Caco-2 (cell line): ENCODE data around the gene ESPL1. TPM values are rescaled to one million over a fixed set of nuclear protein-coding genes. Genes with fewer than 3 reads are reported as not detected.

Experiments used
- BruUV-seq: library from RNA; stranded (reverse); fragments of 400-500 nt; replicated peaks from 2 replicates; lab custom pipeline; 2021; lab: Mats Ljungman, UMichigan
- CTCF ChIA-PET: fragments of 300-600 bp; sonication (Branson Sonifier 250); formaldehyde crosslinking; loops from one replicate; lab custom pipeline; 2022; ENCODE audit warnings: antibody characterized with exemption; lab: Charles Lee
- POLR2A ChIA-PET: fragments of 300-600 bp; sonication (Branson Sonifier 250); formaldehyde crosslinking; loops from one replicate; lab custom pipeline; 2022; ENCODE audit warnings: antibody characterized with exemption; lab: Charles Lee
- DNase-seq, 2 experiments: peaks; one replicate each; pipeline versions ENCODE4 v3.0.0 to v3.0.0-alpha.2; 2020 to 2022
- H3K27me3 ChIP-seq: replicated peaks from 2 replicates; pipeline ENCODE4 v1.6.0; 2011; ENCODE audit warnings: low read length; ENCODE audit not compliant: control insufficient read depth, insufficient read depth
- H3K36me3 ChIP-seq: 2 replicates; pipeline ENCODE4 v1.5.1; 2011; ENCODE audit warnings: low read length; ENCODE audit not compliant: control insufficient read depth, insufficient read depth
- H3K4me1 ChIP-seq: fragments of 250-450 bp; sonication (Bioruptor Pico); 2 replicates; pipeline ENCODE4 v1.5.1; 2020; ENCODE audit warnings: mild to moderate bottlenecking
- H3K4me3 ChIP-seq: 2 replicates; pipeline ENCODE4 v1.5.1; 2011; ENCODE audit warnings: low read depth, mild to moderate bottlenecking, control low read depth, low read length
- H3K9me3 ChIP-seq: fragments of 250-450 bp; sonication (Bioruptor Pico); 2 replicates; pipeline ENCODE4 v1.5.1; 2020; ENCODE audit warnings: mild to moderate bottlenecking, moderate library complexity
- H3K27ac Mint-ChIP-seq: one replicate; pipeline ENCODE4 v1.8.0; 2022; ENCODE audit warnings: mixed read lengths; ENCODE audit not compliant: unreplicated experiment
- H3K27me3 Mint-ChIP-seq: one replicate; pipeline ENCODE4 v1.8.0; 2022; ENCODE audit warnings: mixed read lengths; ENCODE audit not compliant: insufficient read depth, unreplicated experiment
- H3K36me3 Mint-ChIP-seq: one replicate; pipeline ENCODE4 v1.8.0; 2022; ENCODE audit warnings: mild to moderate bottlenecking, mixed read lengths; ENCODE audit not compliant: insufficient read depth, unreplicated experiment
- H3K4me1 Mint-ChIP-seq: one replicate; pipeline ENCODE4 v1.8.0; 2022; ENCODE audit warnings: low read depth, mixed read lengths; ENCODE audit not compliant: unreplicated experiment
- H3K4me3 Mint-ChIP-seq: one replicate; pipeline ENCODE4 v1.8.0; 2022; ENCODE audit warnings: mild to moderate bottlenecking, moderate library complexity, mixed read lengths; ENCODE audit not compliant: unreplicated experiment
- H3K9me3 Mint-ChIP-seq: one replicate; pipeline ENCODE4 v1.8.0; 2022; ENCODE audit warnings: mixed read lengths; ENCODE audit not compliant: unreplicated experiment
- intact Hi-C: fragments of 100-400 bp; cut with micrococcal nuclease; formaldehyde crosslinking; loops from one replicate; pipeline ENCODE4 v1.10.0; 2022; ENCODE audit not compliant: unreplicated experiment
- total RNA-seq: library from RNA; stranded (reverse); gene quantifications from 2 replicates; pipeline ENCODE4 v1.2.3, GENCODE V29; 2022
- TF ChIP-seq, protein P1 (sequence below), 2 experiments: fragments of 200-600 bp in 1 of 2; IDR thresholded peaks; 1 replicate in 1 of 2; 2 replicates in 1 of 2; pipeline versions ENCODE4 v1.5.1 to v1.8.0; 2011 to 2022; ENCODE audit warnings: antibody characterized with exemption in 1 of 2, control low read depth in 1 of 2, inconsistent platforms in 1 of 2, low read depth in 1 of 2, low read length in 1 of 2, mild to moderate bottlenecking in 1 of 2, moderate library complexity in 1 of 2; ENCODE audit not compliant: insufficient read depth in 1 of 2, severe bottlenecking in 1 of 2, unreplicated experiment in 1 of 2

Gene ESPL1
- total RNA-seq, 1 experiment from 2014 or later: 32.3 TPM

DNA sequence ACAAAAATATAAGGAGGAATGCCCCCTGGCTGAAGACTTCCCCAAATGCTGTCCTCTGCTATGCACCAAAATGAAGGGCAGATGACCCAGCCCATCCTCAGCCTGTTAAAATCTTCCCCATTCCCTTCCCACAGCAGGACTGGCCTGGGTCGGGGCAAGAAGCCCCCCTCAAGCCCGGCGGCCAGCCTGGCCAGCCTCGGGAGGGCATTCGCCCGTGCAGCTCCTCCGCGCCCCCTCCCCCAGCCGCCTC lies 36.5 kb upstream of the ESPL1 start:
- Histone ChIP-seq H3K36me3 (no peaks in the 10 kb centered on the region), H3K9me3 (no peaks in the 10 kb centered on the region), H3K4me3 (peak overlapping the region; percentile 55), H3K27me3 (no peaks in the 10 kb centered on the region), H3K4me1 (peaks cover 28% of the 10 kb centered on the region)
- TF ChIP-seq, protein P1, sequence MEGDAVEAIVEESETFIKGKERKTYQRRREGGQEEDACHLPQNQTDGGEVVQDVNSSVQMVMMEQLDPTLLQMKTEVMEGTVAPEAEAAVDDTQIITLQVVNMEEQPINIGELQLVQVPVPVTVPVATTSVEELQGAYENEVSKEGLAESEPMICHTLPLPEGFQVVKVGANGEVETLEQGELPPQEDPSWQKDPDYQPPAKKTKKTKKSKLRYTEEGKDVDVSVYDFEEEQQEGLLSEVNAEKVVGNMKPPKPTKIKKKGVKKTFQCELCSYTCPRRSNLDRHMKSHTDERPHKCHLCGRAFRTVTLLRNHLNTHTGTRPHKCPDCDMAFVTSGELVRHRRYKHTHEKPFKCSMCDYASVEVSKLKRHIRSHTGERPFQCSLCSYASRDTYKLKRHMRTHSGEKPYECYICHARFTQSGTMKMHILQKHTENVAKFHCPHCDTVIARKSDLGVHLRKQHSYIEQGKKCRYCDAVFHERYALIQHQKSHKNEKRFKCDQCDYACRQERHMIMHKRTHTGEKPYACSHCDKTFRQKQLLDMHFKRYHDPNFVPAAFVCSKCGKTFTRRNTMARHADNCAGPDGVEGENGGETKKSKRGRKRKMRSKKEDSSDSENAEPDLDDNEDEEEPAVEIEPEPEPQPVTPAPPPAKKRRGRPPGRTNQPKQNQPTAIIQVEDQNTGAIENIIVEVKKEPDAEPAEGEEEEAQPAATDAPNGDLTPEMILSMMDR (IDR thresholded peaks at IDR 0.05; ENCODE audit: insufficient read depth in 1 of 2, low read depth in 1 of 2, low read length in 1 of 2, severe bottlenecking in 1 of 2, unreplicated experiment in 1 of 2): no peak
- DNase-seq: no peak
- Mint-ChIP-seq H3K4me3 (peak overlapping the region; percentile 77), H3K27ac (no peak overlapping the region), H3K27me3 (no peaks in the 10 kb centered on the region), H3K9me3 (no peaks in the 10 kb centered on the region), H3K36me3 (no peaks in the 10 kb centered on the region), H3K4me1 (peaks cover 21% of the 10 kb centered on the region)
- intact Hi-C loops: no loop called here
- CTCF ChIA-PET: no interaction called here
- POLR2A ChIA-PET: interaction anchor here (0.6 kb wide), 1 partner anchor 172 kb away, joined by 3 read pairs; no protein-coding TSS in a partner anchor
- TSS peak; percentile 66 for BruUV-seq

DNA sequence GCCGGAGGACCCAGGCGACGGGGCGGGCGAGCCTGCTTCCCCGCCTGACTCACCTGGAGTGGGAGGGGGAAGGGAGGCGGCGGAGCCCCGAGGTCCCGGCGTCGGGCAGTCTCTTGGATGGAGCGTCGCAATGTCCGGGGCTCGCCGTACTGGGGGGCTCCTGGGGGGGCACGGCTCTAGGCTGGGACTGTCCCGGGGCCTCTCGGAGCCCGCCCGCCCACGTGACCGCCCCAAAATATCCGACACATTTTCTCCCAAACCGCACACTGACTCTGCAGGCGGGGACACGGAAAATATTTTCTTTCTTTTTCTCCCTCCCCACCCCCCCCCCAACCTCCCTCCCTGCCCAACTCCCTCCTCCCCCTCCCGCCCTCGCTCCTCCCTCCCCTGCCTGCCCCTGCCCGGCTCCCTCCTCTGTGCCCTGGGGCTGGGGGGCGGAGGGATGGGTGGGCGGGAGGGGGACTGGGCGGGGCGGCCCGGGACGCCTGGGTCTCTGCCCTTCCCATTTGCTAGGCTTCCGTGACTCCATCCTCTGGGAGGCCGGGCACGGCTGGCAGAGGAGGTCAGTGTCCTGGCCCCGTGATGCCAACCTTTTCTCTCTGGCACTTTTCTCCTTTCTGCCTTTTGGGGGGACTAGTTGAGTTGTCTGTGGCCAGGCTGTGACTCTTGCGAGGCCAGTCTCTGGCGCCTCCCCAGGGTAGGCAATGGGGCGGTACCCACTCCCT lies 36.0 kb upstream of the ESPL1 start, which contains the start of gene RARG:
Gene RARG (minus strand): TSS at position 289 of the 725 bp plus-strand sequence. CDS start 4,664 bp downstream, outside the sequence.
- no TSS peak for BruUV-seq
- TF ChIP-seq, protein P1 (IDR thresholded peaks at IDR 0.05; ENCODE audit: insufficient read depth in 1 of 2, low read depth in 1 of 2, low read length in 1 of 2, severe bottlenecking in 1 of 2, unreplicated experiment in 1 of 2): no peak
- CTCF ChIA-PET: no interaction called here
- Mint-ChIP-seq H3K4me1 (peaks cover 21% of the 10 kb centered on the region), H3K9me3 (no peaks in the 10 kb centered on the region), H3K27me3 (no peaks in the 10 kb centered on the region), H3K36me3 (no peaks in the 10 kb centered on the region), H3K4me3 (peak within 1 kb of the TSS; percentile 77), H3K27ac (peak within 1 kb of the TSS; percentile 17)
- no peaks in the 10 kb centered on the region for H3K9me3 ChIP-seq
- H3K36me3 ChIP-seq: no peaks in the 10 kb centered on the region
- no peaks in the 10 kb centered on the region for H3K27me3 ChIP-seq
- DNase-seq: peak in 1 of 2 experiments; percentile 61
- peaks cover 28% of the 10 kb centered on the region for H3K4me1 ChIP-seq
- POLR2A ChIA-PET: interaction anchor here (0.6 kb wide), 1 partner anchor 172 kb away, joined by 3 read pairs; no protein-coding TSS in a partner anchor
- intact Hi-C loops: no loop called here
- peak within 1 kb of the TSS; percentile 55 for H3K4me3 ChIP-seq

DNA sequence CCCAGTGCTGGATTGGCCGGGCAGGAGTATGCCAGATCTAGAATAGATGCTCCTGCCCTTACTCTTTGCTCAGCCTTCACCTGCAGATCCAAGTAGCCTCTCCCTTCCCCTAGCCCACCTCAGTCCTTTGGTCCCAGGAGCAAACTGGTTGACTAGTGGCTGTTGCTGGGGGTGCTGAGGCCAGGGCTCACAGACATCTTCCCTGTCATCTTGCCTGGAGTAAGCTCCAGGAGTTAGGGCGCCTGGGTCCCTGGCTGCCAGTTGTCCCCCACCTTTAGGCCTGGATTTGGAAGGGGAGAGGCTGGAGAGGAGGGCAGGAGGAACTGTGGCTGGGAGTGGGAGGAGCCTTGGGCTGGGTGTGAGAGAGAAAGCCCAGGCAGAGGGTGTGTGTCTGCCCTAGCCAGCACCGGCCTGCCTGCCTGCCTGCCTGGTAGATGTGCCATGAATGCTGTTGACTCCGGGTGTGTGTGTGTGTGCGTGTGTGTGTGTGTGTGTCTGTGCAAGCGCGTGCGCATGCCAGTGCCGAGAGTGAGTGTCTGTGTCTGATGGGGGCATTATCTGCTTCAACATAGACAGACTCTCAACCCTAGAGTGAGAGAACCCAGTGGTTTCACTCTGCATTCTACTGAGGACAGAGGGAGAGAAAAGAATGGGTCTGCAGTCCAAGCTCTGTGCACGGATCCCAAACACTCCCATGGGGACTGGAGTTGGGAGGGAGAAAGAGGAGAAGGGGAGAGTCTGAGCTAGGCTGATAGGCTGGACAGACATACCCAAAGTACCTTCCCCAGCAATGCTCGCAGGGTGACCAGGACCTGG lies 35.2 kb upstream of the ESPL1 start:
- H3K36me3 Mint-ChIP-seq: no peaks in the 10 kb centered on the region
- H3K4me1 ChIP-seq: peaks cover 28% of the 10 kb centered on the region
- H3K4me3 ChIP-seq: peak overlapping the region; percentile 55
- DNase-seq: no peak
- H3K36me3 ChIP-seq: no peaks in the 10 kb centered on the region
- TF ChIP-seq, protein P1 (IDR thresholded peaks at IDR 0.05; ENCODE audit: insufficient read depth in 1 of 2, low read depth in 1 of 2, low read length in 1 of 2, severe bottlenecking in 1 of 2, unreplicated experiment in 1 of 2): no peak
- H3K9me3 Mint-ChIP-seq: no peaks in the 10 kb centered on the region
- intact Hi-C loops: no loop called here
- ChIA-PET CTCF (no interaction called here), POLR2A (no interaction called here)
- BruUV-seq: no TSS peak
- H3K4me1 Mint-ChIP-seq: peaks cover 21% of the 10 kb centered on the region
- peak overlapping the region; percentile 77 for H3K4me3 Mint-ChIP-seq
- H3K27ac Mint-ChIP-seq: peak overlapping the region; percentile 17
- no peaks in the 10 kb centered on the region for H3K9me3 ChIP-seq
- no peaks in the 10 kb centered on the region for H3K27me3 ChIP-seq
- no peaks in the 10 kb centered on the region for H3K27me3 Mint-ChIP-seq
